Measurements from ENCODE around the gene DECR2. TPM values are rescaled to one million over a fixed set of nuclear protein-coding genes. Genes with fewer than 3 reads are reported as not detected.
"Not testable (repeated sequence)": the region's sequence is repeated elsewhere in the genome, so short reads cannot be mapped to it uniquely, and the experiment has no call there.

Gene DECR2
- total and polyA plus RNA-seq, 3 experiments from 2014 or later, result 3.9 to 7.9 (median 6.8) TPM

DNA sequence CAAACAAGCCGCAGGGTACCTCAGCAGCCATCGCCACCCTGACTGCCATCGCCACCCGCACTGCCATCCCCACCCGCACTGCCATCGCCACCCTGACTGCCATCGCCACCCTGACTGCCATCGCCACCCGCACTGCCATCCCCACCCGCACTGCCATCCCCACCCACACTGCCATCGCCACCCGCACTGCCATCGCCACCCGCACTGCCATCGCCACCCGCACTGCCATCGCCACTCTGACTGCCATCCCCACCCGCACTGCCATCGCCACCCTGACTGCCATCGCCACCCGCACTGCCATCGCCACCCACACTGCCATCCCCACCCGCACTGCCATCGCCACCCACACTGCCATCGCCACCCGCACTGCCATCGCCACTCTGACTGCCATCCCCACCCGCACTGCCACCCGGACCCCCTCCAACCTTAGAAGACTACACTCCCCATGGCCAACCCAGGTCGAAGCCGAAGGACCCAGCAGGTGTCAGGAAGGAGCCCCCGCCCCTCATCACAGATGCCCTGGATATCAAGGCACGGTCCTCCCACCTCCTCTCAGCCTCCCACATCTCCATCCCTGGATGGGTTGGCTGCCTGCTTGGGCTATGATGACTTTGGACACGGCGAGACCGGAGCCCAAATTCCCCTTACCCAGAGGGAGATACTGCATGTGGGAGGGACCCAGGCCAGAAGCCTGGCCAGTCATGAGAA lies 23.4 kb upstream of the DECR2 start:
- H3K36me3 ChIP-seq (ENCODE audit: insufficient read depth, low read length); H3K4me1 ChIP-seq (ENCODE audit: insufficient read depth, low read length); H3K27ac Mint-ChIP-seq; H3K27ac ChIP-seq (ENCODE audit: low read depth, low read length); H3K27me3 Mint-ChIP-seq; H3K27me3 ChIP-seq (ENCODE audit: insufficient read depth, low read length, poor library complexity, severe bottlenecking); H3K4me3 ChIP-seq (ENCODE audit: low read length); H3K9me3 ChIP-seq (ENCODE audit: low read length); DNase-seq; H3K9me3 Mint-ChIP-seq; POLR2A ChIA-PET: not testable (repeated sequence)
- CTCF ChIA-PET, result interaction anchor here (1.7 kb wide), 1 partner anchor 15 kb away, joined by 3 read pairs; no protein-coding TSS in a partner anchor
- Mint-ChIP-seq H3K4me3 (peak overlapping the region in 2 of 7 donors; percentile 1 to 54), H3K4me1 (peaks cover 16 to 26% (median 17%) of the 10 kb centered on the region in 3 donors), H3K36me3 (peaks cover 0 to 27% (median 0%) of the 10 kb centered on the region in 3 donors)

DNA sequence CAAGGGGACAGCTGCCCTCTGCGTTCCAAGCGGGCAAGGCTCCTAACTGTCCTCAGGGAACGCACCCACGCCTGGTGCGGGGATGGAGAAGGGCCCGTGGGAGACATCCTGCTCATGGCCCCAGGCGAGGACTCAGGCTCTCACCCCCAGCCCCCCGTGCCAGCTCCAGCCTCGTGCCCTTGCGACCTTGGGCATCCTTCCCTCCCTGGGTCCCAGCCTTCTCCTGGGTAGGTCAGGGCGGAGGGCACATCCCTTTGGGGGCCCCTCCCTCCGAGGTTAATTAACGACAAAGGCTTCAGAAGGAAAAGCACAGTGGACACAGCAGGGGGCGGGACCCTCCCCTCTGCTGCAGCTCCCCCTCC lies 22.9 kb upstream of the DECR2 start:
- H3K27ac ChIP-seq (ENCODE audit: low read depth, low read length), result no peak overlapping the region
- no peaks in the 10 kb centered on the region for H3K9me3 Mint-ChIP-seq
- no peak overlapping the region for H3K4me3 ChIP-seq (ENCODE audit: low read length)
- H3K27me3 ChIP-seq (ENCODE audit: insufficient read depth, low read length, poor library complexity, severe bottlenecking), result no peaks in the 10 kb centered on the region
- DNase-seq, result no peak
- ChIA-PET POLR2A (no interaction called here), CTCF (interaction anchor here (1.7 kb wide), 1 partner anchor 16 kb away, joined by 3 read pairs; no protein-coding TSS in a partner anchor)
- H3K4me3 Mint-ChIP-seq, result peak overlapping the region in 2 of 7 donors; percentile 1 to 54
- H3K4me1 ChIP-seq (ENCODE audit: insufficient read depth, low read length), result peaks cover 15% of the 10 kb centered on the region
- no peaks in the 10 kb centered on the region for H3K9me3 ChIP-seq (ENCODE audit: low read length)
- peaks cover 0 to 22% (median 0%) of the 10 kb centered on the region in 3 donors for H3K36me3 Mint-ChIP-seq
- H3K4me1 Mint-ChIP-seq, result peaks cover 20 to 30% (median 21%) of the 10 kb centered on the region in 3 donors
- H3K27me3 Mint-ChIP-seq, result no peaks in the 10 kb centered on the region
- H3K27ac Mint-ChIP-seq, result no peak overlapping the region
- no peaks in the 10 kb centered on the region for H3K36me3 ChIP-seq (ENCODE audit: insufficient read depth, low read length)

DNA sequence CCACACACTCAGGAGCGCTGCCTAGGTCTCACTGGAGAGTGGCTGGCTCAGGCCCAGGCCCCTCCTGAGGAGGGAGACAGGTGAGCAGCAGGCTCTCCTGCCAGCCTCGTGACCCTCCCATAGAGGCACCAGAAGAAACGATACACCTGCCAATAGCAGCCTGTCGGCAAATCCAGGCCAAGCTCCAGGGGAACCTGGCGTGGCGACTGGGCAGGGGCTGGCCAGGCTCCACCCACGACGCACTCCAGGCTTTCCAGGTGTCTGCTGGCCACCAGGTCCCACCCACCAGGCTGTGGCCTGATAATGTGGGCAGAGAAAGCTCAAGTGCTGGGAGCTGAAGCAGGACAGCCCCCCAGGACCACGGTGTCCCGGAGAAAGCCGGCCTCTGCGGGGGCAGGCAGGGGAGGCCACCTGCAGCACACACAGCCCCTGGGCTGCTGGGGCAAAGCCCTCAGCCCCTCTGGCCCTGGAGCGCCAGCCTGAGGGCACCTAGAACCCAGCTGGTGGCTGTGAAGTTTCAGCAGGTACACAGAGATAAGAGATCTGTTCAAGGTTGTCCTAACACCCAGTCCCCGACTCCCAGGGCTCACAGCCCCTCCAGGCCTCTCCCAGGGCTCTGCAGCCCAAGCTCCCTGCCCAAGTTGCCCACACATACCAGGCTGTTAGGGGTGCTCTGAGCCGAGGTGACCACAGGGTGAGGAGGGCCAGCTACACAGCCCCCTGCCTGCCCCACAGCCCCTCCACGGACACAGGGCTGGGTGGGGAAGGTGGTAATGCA lies 22.3 kb upstream of the DECR2 start:
- no peaks in the 10 kb centered on the region for H3K27me3 ChIP-seq (ENCODE audit: insufficient read depth, low read length, poor library complexity, severe bottlenecking)
- H3K9me3 Mint-ChIP-seq, result no peaks in the 10 kb centered on the region
- peaks cover 20 to 33% (median 21%) of the 10 kb centered on the region in 3 donors for H3K4me1 Mint-ChIP-seq
- H3K4me3 Mint-ChIP-seq, result peak overlapping the region; percentile 70 to 91 (median 84)
- CTCF ChIA-PET, result interaction anchor here (1.3 to 1.7 kb wide), 2 partner anchors 17 to 22 kb away, joined by 3 read pairs; partner anchors contain the start of gene DECR2
- POLR2A ChIA-PET, result interaction anchor here (2.0 kb wide), 1 partner anchor 9 kb away, joined by 9 read pairs; the partner anchor contains the start of gene MRPL28
- peak overlapping the region in 4 of 8 donors; percentile 23 to 96 (median 58) for H3K27ac Mint-ChIP-seq
- peaks cover 19% of the 10 kb centered on the region for H3K4me1 ChIP-seq (ENCODE audit: insufficient read depth, low read length)
- no peaks in the 10 kb centered on the region for H3K27me3 Mint-ChIP-seq
- no peaks in the 10 kb centered on the region for H3K9me3 ChIP-seq (ENCODE audit: low read length)
- DNase-seq, result no peak
- peaks cover 0 to 19% (median 0%) of the 10 kb centered on the region in 3 donors for H3K36me3 Mint-ChIP-seq
- H3K36me3 ChIP-seq (ENCODE audit: insufficient read depth, low read length), result no peaks in the 10 kb centered on the region
- H3K4me3 ChIP-seq (ENCODE audit: low read length), result peak overlapping the region; percentile 55
- no peak overlapping the region for H3K27ac ChIP-seq (ENCODE audit: low read depth, low read length)

DNA sequence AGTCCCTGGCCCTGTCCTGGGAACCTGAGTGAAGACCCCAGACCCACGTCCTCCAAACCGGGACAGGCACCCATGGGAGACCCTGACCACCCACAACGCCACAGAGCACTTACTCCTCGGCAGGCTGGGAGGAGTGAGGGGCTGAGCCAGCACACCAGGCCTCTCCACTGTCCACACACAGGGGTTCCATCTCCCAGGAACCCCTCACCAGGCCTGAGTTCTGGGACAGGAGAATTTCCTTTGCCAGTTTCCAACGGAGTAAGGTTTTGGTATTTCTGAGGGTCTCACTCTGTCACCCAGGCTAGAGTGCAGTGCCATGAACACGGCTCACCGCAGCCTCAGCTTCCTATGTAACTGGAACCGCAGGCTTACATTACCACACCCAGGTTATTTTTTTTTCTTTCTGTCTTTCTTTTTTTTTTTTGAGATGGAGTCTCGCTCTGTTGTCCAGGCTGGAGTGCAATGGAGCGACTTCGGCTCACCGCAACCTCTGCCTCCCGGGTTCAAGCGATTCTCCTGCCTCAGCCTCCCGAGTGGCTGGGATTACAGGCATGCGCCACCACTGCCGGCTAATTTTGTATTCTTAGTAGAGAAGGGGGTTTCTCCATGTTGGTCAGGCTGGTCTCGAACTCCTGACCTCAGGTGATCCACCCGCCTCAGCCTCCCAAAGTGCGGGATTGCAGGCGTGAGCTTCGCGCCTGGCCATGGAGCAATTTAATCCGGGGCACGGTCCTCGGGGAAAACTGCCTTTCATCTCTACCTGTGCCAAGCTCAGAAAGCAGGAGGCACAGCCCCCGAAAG lies 21.5 kb upstream of the DECR2 start:
- peak overlapping the region; percentile 70 to 91 (median 84) for H3K4me3 Mint-ChIP-seq
- Histone ChIP-seq H3K27ac (ENCODE audit: low read depth, low read length) (no peak overlapping the region), H3K27me3 (ENCODE audit: insufficient read depth, low read length, poor library complexity, severe bottlenecking) (no peaks in the 10 kb centered on the region), H3K36me3 (ENCODE audit: insufficient read depth, low read length) (no peaks in the 10 kb centered on the region), H3K4me1 (ENCODE audit: insufficient read depth, low read length) (peaks cover 19% of the 10 kb centered on the region), H3K9me3 (ENCODE audit: low read length) (no peaks in the 10 kb centered on the region), H3K4me3 (ENCODE audit: low read length) (peak overlapping the region; percentile 55)
- peak in 1 of 5 donors; percentile 44 for DNase-seq
- H3K36me3 Mint-ChIP-seq, result peaks cover 0 to 13% (median 0%) of the 10 kb centered on the region in 3 donors
- peak overlapping the region; percentile 43 to 96 (median 78) for H3K27ac Mint-ChIP-seq
- peaks cover 20 to 33% (median 21%) of the 10 kb centered on the region in 3 donors for H3K4me1 Mint-ChIP-seq
- H3K27me3 Mint-ChIP-seq, result no peaks in the 10 kb centered on the region
- H3K9me3 Mint-ChIP-seq, result no peaks in the 10 kb centered on the region
- ChIA-PET POLR2A (interaction anchor here (1.0 to 2.0 kb wide), 2 partner anchors 10 to 25 kb away, joined by 3 to 9 read pairs; partner anchors contain the start of gene MRPL28), CTCF (interaction anchor here (0.7 to 1.3 kb wide), 2 partner anchors 21 to 145 kb away, joined by 3 read pairs; partner anchors contain the start of gene DECR2)

DNA sequence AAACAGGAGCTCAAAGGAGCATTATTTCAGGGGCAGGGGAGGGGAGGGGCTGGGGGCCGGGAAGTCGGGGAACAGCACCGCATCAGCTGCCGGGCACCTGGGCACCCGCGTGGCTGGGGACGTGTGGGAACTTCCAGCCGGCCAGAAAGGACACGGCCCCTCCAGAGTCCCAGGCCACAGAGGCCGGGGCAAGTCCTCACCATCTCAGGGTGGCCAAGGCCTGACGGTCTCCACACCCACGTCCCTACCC lies 21.0 kb upstream of the DECR2 start:
- Mint-ChIP-seq H3K4me3 (peak overlapping the region; percentile 70 to 91 (median 84)), H3K27ac (peak overlapping the region in 4 of 8 donors; percentile 19 to 96 (median 75)), H3K36me3 (peaks cover 0 to 13% (median 0%) of the 10 kb centered on the region in 3 donors)

DNA sequence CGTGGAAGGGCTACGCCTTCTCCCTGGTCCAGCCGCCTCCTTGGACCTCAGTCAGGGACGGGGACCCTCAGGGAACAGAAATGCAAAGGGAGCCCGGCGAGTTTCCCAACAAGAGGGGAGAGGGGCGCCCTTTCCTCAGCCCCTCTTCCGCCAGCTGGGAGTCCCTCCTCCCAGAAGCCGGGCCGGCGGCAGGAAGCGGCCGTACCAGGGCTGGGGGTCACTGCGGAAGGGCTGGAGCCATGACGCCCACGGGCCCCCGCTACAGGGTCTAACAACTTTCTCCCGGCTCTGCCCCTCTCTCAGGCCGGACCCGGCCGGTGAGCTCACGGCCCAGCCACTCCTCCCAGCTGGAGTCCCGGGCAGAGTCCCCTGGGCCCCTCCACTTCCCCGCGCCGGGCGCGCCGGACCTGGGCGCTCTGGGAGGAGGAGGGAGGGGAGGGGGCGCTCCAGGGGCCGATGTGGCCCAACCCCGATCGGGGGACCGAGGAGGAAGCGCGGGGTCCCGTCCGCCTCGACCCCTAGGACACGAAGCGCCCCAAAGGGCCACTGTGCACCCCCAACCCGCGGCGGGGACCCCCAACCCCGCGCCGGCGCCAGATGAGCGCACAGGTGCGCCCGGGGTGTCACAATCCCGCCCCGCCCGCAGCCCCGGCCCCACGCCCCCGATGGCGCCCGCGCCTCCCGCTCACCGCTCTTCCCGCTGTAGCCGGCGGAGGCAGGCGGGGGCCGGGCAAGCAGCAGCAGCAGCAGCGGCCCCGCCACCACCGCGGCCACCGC lies 20.5 kb upstream of the DECR2 start:
- Histone ChIP-seq H3K36me3 (ENCODE audit: insufficient read depth, low read length) (no peaks in the 10 kb centered on the region), H3K9me3 (ENCODE audit: low read length) (no peaks in the 10 kb centered on the region), H3K4me1 (ENCODE audit: insufficient read depth, low read length) (peaks cover 19% of the 10 kb centered on the region), H3K27ac (ENCODE audit: low read depth, low read length) (peak overlapping the region; percentile 24), H3K4me3 (ENCODE audit: low read length) (peak overlapping the region; percentile 49), H3K27me3 (ENCODE audit: insufficient read depth, low read length, poor library complexity, severe bottlenecking) (no peaks in the 10 kb centered on the region)
- H3K4me1 Mint-ChIP-seq, result peaks cover 20 to 33% (median 21%) of the 10 kb centered on the region in 3 donors
- no peaks in the 10 kb centered on the region for H3K27me3 Mint-ChIP-seq
- POLR2A ChIA-PET, result interaction anchor here (1.0 to 2.0 kb wide), 2 partner anchors 11 to 26 kb away, joined by 3 to 9 read pairs; partner anchors contain the start of gene MRPL28
- no peaks in the 10 kb centered on the region for H3K9me3 Mint-ChIP-seq
- CTCF ChIA-PET, result interaction anchor here (0.7 to 1.3 kb wide), 3 partner anchors 20 to 146 kb away, joined by 3 read pairs; partner anchors contain the start of gene DECR2
- peak overlapping the region in 6 of 7 donors; percentile 53 to 80 (median 68) for H3K4me3 Mint-ChIP-seq
- no peak for DNase-seq
- peak overlapping the region in 3 of 8 donors; percentile 19 to 58 (median 23) for H3K27ac Mint-ChIP-seq
- H3K36me3 Mint-ChIP-seq, result peaks cover 0 to 8% (median 0%) of the 10 kb centered on the region in 3 donors

More for the DNA sequence above, 21.0 kb upstream of the DECR2 start:
- no peaks in the 10 kb centered on the region for H3K9me3 Mint-ChIP-seq
- H3K27me3 ChIP-seq (ENCODE audit: insufficient read depth, low read length, poor library complexity, severe bottlenecking), result no peaks in the 10 kb centered on the region
- no peaks in the 10 kb centered on the region for H3K36me3 ChIP-seq (ENCODE audit: insufficient read depth, low read length)
- no peaks in the 10 kb centered on the region for H3K27me3 Mint-ChIP-seq
- ChIA-PET CTCF (interaction anchor here (0.7 to 1.3 kb wide), 2 partner anchors 20 to 145 kb away, joined by 3 read pairs; partner anchors contain the start of gene DECR2), POLR2A (interaction anchor here (1.0 to 2.0 kb wide), 2 partner anchors 10 to 26 kb away, joined by 3 to 9 read pairs; partner anchors contain the start of gene MRPL28)
- peak overlapping the region; percentile 24 for H3K27ac ChIP-seq (ENCODE audit: low read depth, low read length)
- DNase-seq, result no peak
- H3K9me3 ChIP-seq (ENCODE audit: low read length), result no peaks in the 10 kb centered on the region
- H3K4me1 Mint-ChIP-seq, result peaks cover 20 to 33% (median 21%) of the 10 kb centered on the region in 3 donors
- peak overlapping the region; percentile 55 for H3K4me3 ChIP-seq (ENCODE audit: low read length)
- peaks cover 19% of the 10 kb centered on the region for H3K4me1 ChIP-seq (ENCODE audit: insufficient read depth, low read length)

Data from CD8-positive, alpha-beta memory T cell (primary cell).